ENCODE measurements around the gene LRRC45. TPM values are rescaled to one million over a fixed set of nuclear protein-coding genes. Genes with fewer than 3 reads are reported as not detected.
A peak's percentile ranks its signal among the peaks of the same experiment; 100 is the strongest.

LRRC45 gene
- total and polyA plus RNA-seq, 9 of the 15 experiments (the other 6 are each of a cell fraction or from before 2014, with no cell fraction given): 3.5 to 21.5 (median 11.2) TPM; not detected in 2

DNA sequence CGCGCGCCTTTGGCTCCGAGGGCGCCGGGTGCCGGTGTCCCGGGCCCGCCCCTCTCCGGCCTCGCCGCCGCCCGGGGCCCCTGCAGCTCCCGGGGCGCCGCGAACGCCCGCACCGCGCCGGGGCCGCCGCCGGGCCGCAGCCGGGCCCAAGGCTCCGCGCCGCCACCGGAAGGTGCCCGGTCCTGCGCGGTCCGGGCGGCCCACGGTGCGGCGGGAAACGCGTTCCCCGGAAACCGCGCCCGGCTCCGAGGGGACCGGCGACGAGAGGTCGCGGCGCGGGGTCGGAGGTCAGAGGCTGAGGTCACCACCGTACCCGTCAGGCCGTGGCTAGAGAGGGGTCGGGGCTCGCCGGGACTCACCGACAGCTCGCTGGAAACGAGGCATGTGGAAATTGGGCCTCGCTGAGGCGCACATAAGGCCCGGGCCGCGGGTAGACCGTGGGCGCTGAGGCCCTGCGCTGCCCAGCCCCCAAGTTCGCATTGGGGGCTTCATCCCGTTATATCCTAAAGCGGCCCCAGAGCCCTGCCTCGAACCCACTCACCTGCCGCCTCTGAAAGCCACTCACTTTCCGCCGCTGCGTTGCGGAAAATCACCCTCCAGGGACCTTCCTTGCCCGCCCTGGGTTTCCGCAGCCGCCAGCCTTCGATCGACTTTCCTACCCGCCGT is 42.7 kb downstream of the LRRC45 start, which contains the start of gene DUS1L:
Gene DUS1L, minus strand, starts transcription at position 167 of the 666 bp plus-strand sequence. CDS start 745 bp downstream, outside the sequence.
- peak; percentile 76 to 91 (median 89) for DNase-seq (ENCODE audit: extremely low read depth in 1 of 4, low spot score in 3 of 4)
- BruUV-seq (replicated peaks): TSS peak; percentile 97
- no peaks in the 10 kb centered on the region for H3K27me3 ChIP-seq (ENCODE audit: control insufficient read depth in 2 of 2, insufficient read depth in 2 of 2, low read length in 2 of 2)
- H3K4me1 ChIP-seq (replicated peaks in 1 of 2; ENCODE audit: control insufficient read depth in 2 of 2, insufficient read depth in 2 of 2, low read length in 2 of 2): peaks cover 3 to 54% of the 10 kb centered on the region in 2 experiments; a peak in 3 of 5 replicates
- peak within 1 kb of the TSS; percentile 99 for H2AFZ ChIP-seq (ENCODE audit: low read depth, low read length)
- H3K36me3 ChIP-seq (ENCODE audit: control insufficient read depth, insufficient read depth, low read length): peaks cover 37% of the 10 kb centered on the region; the same call in 2 of the 3 replicates
- no peak for FAIRE-seq
- H3K27ac ChIP-seq (ENCODE audit: extremely low read depth, low read depth, low read length): peak within 1 kb of the TSS; percentile 87
- no peaks in the 10 kb centered on the region for H3K9me3 ChIP-seq (replicated peaks; ENCODE audit: control insufficient read depth, insufficient read depth, low read depth, low read length)
- 27% methylated on average over 59 of the region's 88 CpGs for WGBS (ENCODE audit: insufficient coverage, low coverage, missing lambda C conversion rate)
- H3K79me2 ChIP-seq (ENCODE audit: control insufficient read depth, insufficient read depth, low read length): peaks cover 28% of the 10 kb centered on the region
- peak within 1 kb of the TSS; percentile 99 for H3K4me3 ChIP-seq
- peak; percentile 81 for ATAC-seq
- CTCF ChIA-PET (ENCODE audit: low intra/inter-chr PET ratio): no interaction called here
- in situ Hi-C loops (cut with MboI): no loop called here
- intact Hi-C loops (cut with micrococcal nuclease): no loop called here
- POLR2A ChIA-PET: interaction anchor here (1.0 to 3.9 kb wide), 4 partner anchors 11 to 33 kb away, joined by 3 to 24 read pairs (median 5); partner anchors contain the start of gene FASN
- H4K20me1 ChIP-seq (replicated peaks; ENCODE audit: control insufficient read depth, insufficient read depth, low read length): no peaks in the 10 kb centered on the region
- H3K9me1 ChIP-seq (ENCODE audit: control insufficient read depth, insufficient read depth, low read length): no peaks in the 10 kb centered on the region
- H3K9ac ChIP-seq (ENCODE audit: insufficient read depth in 1 of 2, low read depth in 2 of 2, low read length in 2 of 2): peak within 1 kb of the TSS; percentile 98 to 100
- peak within 1 kb of the TSS; percentile 91 for H3K4me2 ChIP-seq (ENCODE audit: insufficient read depth, low read length)
- TF ChIP-seq SRF (CRISPR knock-in tag; IDR thresholded peaks at IDR 0.05) (0 out of 4 replicates have a peak, but pooled peaks of 1 of the 2 experiments have one; percentile 35), CREB3 (tag; conservative IDR thresholded peaks at IDR 0.05; ENCODE audit: low read depth) (no peak), XRCC5 (IDR thresholded peaks at IDR 0.05; ENCODE audit: low read depth, low read length) (peak; percentile 79; the same call in 1 of the 2 replicates), TRIM24 (IDR thresholded peaks at IDR 0.05) (peak in 1 of 2 experiments; percentile 99; a peak in 2 of 4 replicates), MTA3 (IDR thresholded peaks at IDR 0.05; ENCODE audit: borderline replicate concordance) (peak; percentile 79; the same call in 1 of the 2 replicates), GATA2 (CRISPR knock-in tag; IDR thresholded peaks at IDR 0.05) (no peak), ZNF174 (CRISPR knock-in tag; IDR thresholded peaks at IDR 0.05) (no peak), KAT7 (CRISPR knock-in tag; IDR thresholded peaks at IDR 0.05; ENCODE audit: borderline replicate concordance) (peak; percentile 91; the same call in 1 of the 2 replicates), MCM2 (IDR thresholded peaks at IDR 0.05; ENCODE audit: low read depth) (no peak), MIER1 (IDR thresholded peaks at IDR 0.05; ENCODE audit: low read depth) (no peak), FIP1L1 (IDR thresholded peaks at IDR 0.05; ENCODE audit: low read depth, low read length, poor library complexity, severe bottlenecking) (peak; percentile 94), CCAR2 (IDR thresholded peaks at IDR 0.05; ENCODE audit: low read depth, low read length) (no peak), ZNF140 (CRISPR knock-in tag; IDR thresholded peaks at IDR 0.05) (no peak), ZNF311 (CRISPR knock-in tag; IDR thresholded peaks at IDR 0.05) (0 out of 2 replicates have a peak, but pooled peaks have one; percentile 19), BRD9 (IDR thresholded peaks at IDR 0.05; ENCODE audit: low read depth, partially characterized antibody) (no peak)
- TF ChIP-seq, protein P1, sequence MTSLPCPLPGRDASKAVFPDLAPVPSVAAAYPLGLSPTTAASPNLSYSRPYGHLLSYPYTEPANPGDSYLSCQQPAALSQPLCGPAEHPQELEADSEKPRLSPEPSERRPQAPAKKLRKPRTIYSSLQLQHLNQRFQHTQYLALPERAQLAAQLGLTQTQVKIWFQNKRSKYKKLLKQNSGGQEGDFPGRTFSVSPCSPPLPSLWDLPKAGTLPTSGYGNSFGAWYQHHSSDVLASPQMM (CRISPR knock-in tag; IDR thresholded peaks at IDR 0.05): no peak
- TF ChIP-seq, protein P2, sequence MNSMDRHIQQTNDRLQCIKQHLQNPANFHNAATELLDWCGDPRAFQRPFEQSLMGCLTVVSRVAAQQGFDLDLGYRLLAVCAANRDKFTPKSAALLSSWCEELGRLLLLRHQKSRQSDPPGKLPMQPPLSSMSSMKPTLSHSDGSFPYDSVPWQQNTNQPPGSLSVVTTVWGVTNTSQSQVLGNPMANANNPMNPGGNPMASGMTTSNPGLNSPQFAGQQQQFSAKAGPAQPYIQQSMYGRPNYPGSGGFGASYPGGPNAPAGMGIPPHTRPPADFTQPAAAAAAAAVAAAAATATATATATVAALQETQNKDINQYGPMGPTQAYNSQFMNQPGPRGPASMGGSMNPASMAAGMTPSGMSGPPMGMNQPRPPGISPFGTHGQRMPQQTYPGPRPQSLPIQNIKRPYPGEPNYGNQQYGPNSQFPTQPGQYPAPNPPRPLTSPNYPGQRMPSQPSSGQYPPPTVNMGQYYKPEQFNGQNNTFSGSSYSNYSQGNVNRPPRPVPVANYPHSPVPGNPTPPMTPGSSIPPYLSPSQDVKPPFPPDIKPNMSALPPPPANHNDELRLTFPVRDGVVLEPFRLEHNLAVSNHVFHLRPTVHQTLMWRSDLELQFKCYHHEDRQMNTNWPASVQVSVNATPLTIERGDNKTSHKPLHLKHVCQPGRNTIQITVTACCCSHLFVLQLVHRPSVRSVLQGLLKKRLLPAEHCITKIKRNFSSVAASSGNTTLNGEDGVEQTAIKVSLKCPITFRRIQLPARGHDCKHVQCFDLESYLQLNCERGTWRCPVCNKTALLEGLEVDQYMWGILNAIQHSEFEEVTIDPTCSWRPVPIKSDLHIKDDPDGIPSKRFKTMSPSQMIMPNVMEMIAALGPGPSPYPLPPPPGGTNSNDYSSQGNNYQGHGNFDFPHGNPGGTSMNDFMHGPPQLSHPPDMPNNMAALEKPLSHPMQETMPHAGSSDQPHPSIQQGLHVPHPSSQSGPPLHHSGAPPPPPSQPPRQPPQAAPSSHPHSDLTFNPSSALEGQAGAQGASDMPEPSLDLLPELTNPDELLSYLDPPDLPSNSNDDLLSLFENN (IDR thresholded peaks at IDR 0.05; ENCODE audit: low read depth in 2 of 2, low read length in 2 of 2): 0 out of 4 replicates have a peak, but pooled peaks of 1 of the 2 experiments have one; percentile 22
